ENCODE results near the gene CD28.
A peak's percentile ranks its signal among the peaks of the same experiment; 100 is the strongest.
"Not testable (repeated sequence)": the region's sequence is repeated elsewhere in the genome, so short reads cannot be mapped to it uniquely, and the experiment has no call there.

CD28 gene

DNA sequence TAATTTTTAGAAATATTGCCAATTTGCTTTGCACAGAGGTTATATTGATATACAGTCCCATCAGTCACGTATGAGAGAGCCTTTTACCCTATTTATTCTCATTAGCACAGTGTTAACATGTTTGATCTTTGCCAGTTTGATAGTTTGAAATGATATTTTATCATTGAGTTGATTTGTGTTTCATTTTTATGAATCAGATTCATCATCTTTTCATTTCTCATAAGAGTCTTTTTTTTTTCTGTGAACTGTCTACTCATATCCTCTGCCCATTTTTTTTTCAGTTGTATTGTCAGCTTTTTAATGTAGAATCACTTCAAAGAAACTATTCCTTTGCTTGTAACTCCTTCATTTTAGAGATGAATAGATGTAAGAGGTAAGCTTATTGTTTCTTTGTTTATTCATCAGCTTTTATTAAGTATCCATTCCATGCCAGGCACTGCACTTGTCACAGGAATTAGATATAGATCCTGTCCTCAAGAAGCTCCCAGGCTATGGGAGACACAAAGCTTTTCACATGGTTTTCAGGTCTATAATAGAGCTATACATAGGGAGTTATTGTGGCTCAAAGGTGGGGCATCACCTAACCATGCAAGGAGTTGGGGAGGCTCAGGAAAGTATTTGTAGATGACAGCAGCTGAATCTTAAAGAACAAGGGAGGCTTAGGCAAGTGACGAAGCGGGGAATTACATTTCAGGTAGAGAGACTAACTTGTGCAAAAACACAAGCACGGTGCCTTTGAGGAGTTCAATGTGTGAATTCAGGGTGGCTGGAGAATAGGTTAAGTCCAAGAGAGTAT lies 42.1 kb downstream of the CD28 start:
- DNase-seq (ENCODE audit: low read depth in 2 of 2) = no peak

DNA sequence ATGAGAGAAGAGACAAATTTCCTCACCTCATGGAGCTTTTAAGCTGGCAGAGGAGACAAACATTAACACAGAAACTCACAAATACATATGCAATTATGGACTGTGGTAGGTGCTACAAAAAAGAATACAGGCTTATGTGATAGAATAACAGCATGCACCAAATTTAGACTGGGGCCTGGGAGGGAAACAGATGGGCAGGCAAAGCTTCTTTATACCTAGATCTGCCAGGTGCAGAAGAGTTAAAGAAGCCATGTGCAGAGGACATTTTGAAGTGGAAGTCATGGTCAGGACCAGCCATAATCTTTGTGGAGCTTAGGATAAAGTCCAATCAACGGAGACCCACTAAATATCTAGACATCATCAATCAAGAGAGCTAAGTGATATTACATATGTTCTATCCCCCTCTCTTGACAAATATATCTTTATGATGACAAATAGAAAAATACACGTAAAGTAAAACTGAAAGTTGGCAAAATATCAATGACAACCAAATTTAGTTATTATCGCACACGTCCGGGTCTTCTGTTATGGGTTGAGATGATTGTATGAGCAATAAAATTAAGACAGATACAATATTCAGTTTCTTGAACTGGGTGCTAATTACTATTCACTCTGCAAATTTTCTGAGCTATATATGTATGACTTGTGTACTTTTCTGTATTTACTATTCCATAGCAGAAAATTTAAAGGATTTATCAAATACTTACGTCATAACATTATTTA lies 44.1 kb downstream of the CD28 start:
- no peak for DNase-seq (ENCODE audit: low read depth in 2 of 2)

DNA sequence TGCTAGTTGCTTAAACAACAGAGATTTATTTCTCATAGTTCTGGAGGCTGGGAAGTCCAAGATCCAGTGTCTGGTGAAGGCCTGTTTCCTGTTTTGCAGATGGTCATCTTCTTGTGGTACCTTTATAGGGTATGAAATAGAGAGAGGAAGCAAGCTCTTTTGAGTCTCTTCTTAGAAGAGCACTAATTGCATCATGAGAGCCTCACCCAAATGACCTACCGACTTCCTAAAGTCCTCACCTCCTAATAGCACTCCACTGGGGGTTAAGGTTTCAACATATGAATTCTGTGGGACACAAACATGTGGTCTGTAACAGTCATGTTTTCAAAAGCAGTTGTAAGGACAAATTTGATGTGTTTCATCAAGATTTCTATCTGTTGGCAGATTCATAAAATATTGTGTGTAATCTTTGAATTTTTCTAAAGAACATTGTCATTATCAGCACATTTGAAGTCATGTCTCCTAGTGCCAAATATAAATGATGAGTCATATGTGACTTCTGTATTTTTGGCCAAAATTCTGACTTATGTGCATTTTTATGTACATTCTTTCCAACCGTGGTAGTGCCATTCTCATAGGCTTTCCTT lies 45.3 kb downstream of the CD28 start:
- no peak for DNase-seq (ENCODE audit: low read depth in 2 of 2)

DNA sequence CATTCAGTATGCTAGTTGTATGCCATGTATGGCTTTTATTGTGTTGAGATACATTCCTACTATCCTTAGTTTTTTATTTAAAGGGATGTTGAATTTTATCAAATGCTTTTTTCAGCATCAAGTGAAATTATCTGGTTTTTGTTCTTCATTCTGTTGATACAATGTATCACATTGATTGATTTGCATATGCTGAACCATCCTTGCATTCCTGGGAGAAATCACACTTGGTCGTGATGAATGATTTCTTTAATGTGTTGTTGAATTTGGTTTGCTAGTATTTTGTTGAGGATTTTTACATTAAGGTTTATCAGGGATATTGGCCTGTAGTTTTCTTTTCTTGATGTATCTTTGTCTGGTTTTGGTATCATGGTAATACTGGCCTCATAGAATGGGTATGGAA lies 49.7 kb downstream of the CD28 start:
- DNase-seq (ENCODE audit: low read depth in 2 of 2) = no peak

DNA sequence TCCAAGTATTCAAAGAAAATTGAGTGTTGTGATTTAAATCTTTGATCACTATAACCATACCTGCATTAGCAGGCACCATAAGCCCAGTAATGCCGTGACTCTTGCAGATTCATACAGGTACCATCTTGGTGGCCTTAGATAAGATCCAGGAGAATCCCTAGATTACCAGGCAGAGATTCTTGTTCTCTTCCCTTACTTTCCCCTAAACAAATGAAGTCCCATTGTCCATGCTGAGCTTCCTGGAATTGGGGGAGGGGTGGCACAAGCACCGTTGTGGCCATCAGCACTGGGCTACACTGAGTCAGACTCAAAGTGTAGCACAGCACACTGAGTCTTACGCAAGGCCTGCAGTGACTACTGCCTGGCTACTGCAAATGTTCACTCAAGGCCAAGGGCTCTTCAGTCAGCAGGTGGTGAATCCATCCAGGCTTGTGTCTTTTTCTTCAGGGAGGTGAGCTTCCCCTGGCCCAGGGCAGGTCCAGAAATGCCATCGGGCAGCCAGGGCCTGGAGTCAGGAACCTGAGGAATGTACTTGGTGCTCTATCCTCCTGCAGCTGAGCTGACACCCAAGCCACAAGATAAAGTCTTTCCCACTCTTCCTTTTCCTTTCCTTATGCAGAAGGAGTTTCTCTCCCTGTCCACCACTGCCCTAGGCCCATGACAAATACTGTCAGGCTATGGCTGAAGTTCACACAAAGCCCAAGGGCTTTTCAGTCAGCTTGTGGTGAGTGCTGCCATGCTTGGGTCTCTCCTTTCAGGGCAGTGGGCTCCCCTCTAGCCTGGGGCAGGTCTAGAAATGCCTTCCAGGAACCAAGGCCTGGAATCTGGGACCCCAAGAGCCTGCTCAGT lies 52.6 kb downstream of the CD28 start:
- no peak for DNase-seq (ENCODE audit: low read depth in 2 of 2)

DNA sequence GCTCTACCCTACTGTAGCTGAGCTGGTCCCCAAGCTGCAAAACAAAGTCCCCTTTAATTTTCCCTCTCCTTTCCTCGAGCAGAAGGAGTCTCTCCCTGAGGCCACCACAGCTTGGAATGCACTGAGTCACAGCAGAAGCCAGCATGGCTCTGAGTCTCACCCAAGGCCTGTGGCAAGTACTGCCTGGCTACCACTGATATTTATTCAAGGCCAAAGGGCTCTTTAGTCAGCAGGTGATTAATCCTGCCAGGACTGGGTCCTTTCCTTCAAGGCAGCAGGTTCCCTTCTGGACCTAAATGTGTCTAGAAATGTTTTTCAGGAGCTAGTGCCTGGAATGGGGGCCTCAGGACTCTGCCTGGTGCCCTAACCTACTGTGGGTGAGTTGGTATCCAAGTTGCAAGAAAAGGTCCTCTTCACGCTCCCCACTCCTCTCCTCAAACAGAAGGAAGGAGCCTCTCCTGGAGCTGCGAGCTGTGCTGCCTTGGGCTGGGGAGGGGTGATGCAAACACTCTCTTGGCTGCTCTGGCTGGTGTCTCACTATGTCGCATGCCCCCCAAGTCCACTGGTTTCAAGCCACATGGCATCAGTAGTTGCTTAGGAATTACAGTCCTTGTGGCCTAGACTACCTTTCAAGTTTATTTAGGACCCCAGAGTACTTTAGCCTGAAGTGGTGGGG lies 53.4 kb downstream of the CD28 start:
- no peak for DNase-seq (ENCODE audit: low read depth in 2 of 2)

DNA sequence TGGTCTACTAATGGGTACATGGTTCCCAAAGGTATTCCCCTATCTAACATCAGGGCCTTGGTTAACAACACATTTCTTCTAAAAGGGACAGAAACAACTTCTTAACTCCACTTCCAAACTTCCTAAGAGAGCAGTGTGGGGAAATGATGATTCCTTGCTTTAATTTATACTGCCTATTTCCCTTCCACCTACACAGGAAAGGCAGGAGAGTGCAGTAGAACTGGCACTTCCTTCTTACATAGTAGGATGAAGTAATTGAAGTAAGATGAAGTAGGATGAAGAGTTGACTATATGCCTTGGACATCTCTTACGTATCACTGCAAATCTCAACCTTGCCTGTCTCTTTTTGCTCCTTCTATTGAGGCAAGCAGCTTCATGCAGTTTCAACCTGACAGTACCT lies 54.7 kb downstream of the CD28 start:
- no peak for DNase-seq (ENCODE audit: low read depth in 2 of 2)

DNA sequence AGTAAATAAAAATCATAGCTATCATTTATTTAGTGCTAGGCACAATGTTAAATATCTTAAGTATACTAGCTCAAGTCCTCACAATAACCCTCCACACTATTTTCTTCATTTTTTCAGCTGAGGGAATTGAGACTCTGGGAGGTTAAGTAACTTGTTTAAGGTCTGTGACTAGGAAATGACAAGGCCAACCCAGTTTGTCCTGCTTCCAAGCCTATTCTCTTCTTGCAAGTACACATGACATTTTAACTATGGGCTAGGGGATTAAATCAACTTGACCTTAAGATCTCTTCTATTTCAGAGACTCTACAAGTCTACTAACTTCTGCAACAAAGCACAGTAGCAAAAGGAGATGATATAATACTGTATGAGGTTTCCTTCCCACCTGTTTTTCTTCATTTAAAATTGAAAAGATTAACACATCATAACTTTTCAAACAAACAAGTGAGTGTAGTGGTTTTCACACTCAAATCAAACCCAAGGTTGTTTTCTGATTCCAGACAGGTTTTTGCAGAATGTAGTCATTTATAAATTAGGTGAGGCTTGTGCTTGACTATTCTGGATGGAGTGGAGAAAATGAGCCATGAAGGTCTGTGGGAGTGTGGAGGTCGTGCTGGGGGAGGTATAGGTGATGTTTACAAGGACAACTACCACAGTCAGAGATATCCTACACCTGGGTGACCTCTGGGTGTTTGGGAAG lies 57.0 kb downstream of the CD28 start:
- no peak for DNase-seq (ENCODE audit: low read depth in 2 of 2)

DNA sequence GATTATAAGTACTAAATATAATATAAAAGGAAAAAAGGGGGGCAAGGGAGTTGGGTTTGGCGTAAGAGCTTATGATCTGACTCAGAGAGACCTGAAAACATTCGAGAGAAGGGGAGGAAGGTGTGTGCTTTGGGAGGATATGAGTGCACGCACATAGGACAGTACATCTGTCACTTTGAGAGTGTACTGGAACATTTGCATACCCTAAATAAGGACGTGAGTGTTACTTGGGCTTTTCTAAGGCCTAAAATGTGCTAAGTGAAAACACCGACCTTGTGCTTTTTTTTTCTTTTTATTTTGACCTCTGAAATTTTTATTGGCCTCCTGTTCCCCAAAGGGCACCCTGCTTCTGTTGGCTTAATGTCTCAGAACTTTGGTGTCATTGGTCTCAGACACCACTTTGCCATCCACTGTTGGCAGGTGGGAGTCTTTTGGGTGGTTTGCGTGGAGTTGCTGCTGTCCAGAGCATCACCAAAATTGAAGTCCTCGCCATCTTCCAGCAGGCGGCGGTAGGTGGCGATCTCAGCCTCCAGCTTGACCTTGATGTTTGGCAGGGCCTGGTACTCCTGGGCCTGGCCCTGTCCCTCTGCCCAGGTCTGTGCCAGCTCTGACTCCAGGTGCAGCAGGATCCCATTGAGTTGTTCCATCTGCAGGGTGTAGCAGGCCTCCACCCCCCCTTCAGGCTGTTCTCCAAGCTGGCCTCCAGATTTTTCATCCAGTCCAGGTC lies 57.7 kb downstream of the CD28 start:
- no peak for DNase-seq (ENCODE audit: low read depth in 2 of 2)

DNA sequence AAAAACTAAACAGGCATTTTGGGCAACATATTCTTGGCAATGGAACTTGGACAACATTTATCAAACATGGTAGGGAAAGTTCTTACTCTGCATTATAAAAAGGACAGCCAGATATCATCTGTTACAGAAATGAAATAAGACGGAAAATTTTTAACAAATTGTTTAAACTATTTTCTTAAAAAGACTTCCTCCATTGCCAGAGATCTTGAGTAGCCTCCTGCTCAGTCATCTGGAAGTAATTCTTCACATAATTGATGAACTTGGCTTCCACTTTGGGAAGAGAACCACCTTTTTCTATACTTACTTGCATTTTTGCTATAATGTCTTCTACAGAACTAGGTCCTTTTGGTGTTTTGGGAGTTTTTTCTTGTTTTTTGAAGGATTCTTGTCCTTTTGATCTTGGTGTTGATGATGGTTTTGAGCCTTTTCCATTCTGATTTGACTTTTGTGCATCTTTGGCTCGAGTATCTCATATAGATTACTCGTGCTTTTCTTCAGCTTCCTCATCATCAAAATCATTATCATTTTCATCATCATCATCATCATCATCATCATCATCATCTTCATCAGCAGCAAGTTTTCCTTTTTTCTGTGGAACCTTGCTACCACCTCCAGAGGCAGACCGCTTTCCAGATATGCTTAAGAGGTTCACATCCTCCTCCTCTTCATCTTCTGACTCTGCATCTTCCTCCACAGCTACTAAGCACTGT lies 66.2 kb downstream of the CD28 start:
- no peak for DNase-seq (ENCODE audit: low read depth in 2 of 2)

DNA sequence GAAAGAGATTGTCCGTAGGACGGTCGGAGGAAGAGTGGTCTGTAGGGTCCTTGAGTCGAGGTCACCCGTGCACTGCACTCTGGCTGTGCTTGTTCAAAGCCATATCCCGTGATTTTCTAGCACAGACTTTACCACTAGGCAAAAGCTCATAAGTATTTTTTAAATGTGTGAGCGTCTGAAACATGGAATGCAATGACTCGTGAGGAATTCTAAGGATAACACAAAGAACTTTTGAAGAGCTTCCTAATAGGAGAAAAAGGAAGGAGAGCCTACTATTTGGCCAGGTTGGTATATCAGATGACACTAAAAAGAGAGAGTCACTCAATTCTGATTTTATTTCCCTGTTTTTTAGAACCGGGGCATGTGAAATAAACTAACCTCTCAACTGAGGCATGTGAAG lies 68.3 kb downstream of the CD28 start:
- no peak for DNase-seq (ENCODE audit: low read depth in 2 of 2)

DNA sequence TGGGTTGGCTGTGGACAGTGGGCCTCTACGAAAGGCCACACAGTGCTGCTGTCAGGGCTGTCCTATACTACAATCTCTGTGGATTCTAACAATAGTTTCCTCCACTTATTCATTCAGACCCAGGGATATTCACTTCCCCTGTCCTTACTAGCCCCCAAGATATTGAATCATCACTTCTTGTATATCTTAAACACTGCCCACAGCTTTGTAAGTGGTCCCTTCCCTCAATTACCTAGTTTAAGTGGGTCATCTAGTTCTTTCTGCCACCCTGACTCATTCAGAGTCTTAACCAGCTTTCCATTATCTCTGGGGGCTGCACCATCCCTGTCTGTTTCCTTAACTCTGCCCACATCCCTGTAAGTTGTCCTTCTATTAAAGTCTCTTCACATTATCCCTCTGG lies 69.2 kb downstream of the CD28 start:
- DNase-seq (ENCODE audit: low read depth in 2 of 2) = no peak

DNA sequence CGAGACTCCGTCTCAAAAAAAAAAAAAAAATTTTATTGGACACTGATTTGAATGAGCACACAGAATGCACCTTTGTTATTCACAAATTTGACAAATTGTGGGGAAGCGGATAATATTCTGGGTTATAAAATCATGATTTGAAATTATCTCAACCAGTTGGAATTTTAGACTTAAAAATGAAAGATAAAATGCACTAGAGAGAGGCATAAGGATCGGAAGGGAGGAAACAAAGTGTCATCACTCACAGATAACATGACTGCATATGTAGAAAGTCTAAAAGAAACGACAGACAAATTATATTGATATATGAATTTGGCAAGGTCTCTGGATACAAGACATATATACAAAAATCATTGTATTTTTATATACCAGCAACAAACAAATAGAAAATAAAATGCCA lies 70.6 kb downstream of the CD28 start:
- DNase-seq (ENCODE audit: low read depth in 2 of 2) = no peak

DNA sequence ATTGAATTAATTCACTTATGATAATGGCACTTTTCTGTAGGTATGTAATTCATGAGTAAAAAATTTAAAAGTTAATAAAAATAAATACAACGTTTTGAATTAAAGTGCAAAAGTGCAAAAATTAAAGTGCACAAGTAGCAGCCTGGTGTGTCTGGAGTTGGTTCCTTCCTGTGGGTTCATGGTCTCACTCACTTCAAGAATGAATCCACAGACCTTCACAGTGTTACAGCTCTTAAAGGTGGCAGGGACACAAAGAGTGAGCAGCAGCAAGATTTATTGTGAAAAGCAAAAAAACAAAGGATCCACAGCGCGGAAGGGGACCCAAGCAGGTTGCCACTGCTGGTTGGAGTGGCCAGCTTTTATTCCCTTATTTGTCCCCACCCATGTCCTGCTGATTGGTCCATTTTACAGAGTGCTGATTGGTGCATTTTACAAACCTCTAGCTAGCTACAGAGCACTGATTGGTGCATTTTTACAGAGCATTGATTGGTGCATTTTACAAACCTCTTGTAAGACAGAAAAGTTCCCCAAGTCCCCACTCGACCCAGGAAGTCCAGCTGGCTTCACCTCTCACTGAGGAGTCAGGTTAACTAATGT lies 73.1 kb downstream of the CD28 start:
- DNase-seq (ENCODE audit: low read depth in 2 of 2) = not testable (repeated sequence)

DNA sequence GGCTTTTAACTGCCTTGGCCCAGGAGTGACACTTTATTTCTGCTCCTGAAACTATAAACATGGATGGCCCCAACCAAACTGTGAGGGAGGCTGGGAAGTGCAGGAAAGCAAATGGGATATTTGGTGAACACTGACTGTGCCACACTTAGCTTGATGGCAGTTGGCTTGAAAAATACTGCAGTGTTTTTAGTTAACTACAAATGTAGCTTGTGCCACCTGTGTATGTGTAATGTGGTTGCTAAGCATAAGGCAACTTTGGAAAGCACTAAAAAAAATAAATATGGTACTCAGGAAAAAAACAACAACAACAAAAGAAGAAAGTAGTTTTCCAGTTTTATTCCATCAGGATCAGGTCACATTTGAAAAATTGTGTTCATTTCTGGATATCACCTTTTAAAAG lies 73.8 kb downstream of the CD28 start:
- no peak for DNase-seq (ENCODE audit: low read depth in 2 of 2)

DNA sequence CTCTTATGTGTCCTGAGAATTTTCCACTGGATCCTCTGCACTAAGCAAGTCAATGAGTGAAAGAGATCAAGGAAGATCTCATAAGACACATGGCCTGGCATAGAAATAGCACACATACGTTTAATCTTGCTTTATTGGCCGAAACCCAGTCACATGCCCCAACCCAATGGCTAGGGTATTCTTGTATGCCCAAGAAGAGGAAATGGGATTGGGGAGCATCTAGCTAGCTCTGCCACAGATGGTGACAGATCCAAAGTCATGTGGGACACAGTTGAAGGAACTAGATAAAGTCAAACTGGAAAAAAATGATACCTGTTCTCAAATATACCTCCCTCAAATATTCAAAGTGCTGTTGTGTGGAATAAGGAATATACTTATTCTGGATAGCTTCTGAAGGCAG lies 74.7 kb downstream of the CD28 start:
- DNase-seq (ENCODE audit: low read depth in 2 of 2) = no peak

DNA sequence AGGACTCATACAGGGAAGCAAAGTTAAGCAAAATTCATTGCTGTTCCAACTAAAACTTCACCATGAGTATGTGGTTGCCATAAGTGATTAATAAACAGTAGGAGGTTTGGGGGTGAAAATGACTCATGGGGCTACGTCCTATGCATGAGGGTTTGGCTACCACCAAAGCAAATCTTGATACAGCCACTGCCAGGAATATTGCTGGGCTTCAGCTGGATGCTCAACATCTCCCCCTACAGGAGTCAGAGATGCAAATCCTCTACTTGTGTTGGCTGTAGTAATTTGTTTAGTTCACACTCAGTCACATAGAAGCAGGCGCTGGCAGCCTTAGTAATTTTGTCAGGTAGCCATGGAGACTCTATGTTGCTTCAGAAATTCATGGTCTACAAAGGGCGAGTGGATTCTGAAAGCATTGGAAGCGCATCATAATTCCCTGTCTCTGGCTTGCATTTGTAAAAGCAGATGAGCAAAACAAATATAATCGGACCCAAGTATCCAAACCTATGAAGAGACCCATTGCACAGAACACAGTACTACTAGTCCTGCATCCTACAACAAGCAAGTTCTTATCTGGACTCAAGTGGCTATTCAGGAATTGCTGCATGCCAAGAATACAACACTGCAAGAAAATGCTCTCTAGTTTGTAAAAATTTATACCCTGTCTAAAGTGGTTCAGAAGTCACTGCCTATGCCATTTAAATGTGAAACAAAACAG lies 76.0 kb downstream of the CD28 start:
- DNase-seq (ENCODE audit: low read depth in 2 of 2) = peak; percentile 21 to 30

DNA sequence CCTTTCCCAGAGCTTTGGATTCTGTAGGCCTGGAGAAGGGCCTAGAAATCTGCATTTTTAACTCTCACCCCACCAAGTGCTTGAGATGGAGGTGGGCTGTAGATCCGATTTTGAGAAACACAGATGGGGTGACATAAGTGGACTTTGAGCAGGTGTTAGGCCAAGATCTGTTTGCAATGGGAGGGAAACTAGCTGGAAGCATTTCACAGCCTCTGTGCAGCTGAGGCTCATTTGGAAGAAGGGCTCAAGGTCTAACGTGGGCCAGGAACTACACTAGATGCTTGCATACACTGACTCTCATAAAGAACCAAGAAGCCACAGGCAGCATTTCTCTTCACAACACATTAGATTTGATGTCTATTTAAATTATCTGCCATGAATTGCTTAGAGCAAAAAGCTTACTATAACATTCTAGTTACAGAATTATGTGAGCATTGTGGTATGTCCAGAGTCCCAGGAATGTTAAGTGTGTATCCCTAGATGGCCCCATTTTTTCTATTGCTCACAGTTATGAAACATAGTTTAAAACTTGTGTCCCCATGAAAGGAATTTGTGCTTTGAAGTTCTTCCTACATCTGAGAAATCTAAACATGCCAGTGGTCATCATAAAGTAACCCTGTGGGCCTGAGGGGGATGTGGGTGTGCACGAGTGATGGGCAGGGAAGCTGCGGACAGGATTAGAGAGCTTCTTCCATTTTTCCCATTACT lies 77.2 kb downstream of the CD28 start:
- DNase-seq (ENCODE audit: low read depth in 2 of 2) = no peak
